ENCODE measurements around the gene KLRC1. TPM values are rescaled to one million over a fixed set of nuclear protein-coding genes. Genes with fewer than 3 reads are reported as not detected.

KLRC1 gene
- total and polyA plus RNA-seq, 9 of the 15 experiments (the other 6 are each of a cell fraction or from before 2014, with no cell fraction given) = not detected

DNA sequence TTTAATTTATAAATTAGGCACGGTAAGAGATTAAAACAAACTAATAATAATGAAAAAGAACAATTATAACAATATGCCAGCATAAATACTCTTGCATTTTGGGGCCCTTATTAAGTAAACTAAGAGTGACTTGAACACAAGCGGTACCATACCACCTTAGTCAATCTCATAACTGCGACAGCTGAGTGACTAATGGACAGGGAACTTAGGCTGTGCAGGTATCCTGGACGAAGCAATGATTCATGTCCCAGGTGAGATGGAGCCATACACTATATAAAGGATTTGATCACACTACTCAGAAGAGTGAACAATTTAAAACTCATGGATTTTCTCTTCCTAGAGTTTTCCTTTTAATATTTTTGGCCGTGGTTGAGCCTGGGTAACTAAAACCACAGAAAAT lies 47.9 kb downstream of the KLRC1 start:
- in situ Hi-C loops (cut with MboI) = loop anchor here (5.0 kb wide), 1 partner anchor 52 kb away; no protein-coding TSS in a partner anchor
- Histone ChIP-seq H2AFZ (ENCODE audit: low read depth, low read length) (no peak overlapping the region), H3K9me1 (ENCODE audit: control insufficient read depth, insufficient read depth, low read length) (no peaks in the 10 kb centered on the region), H3K27me3 (ENCODE audit: control insufficient read depth in 2 of 2, insufficient read depth in 2 of 2, low read length in 2 of 2) (no peaks in the 10 kb centered on the region), H3K4me3 (no peak overlapping the region), H3K4me1 (replicated peaks in 1 of 2; ENCODE audit: control insufficient read depth in 2 of 2, insufficient read depth in 2 of 2, low read length in 2 of 2) (no peaks in the 10 kb centered on the region), H3K9me3 (replicated peaks; ENCODE audit: control insufficient read depth, insufficient read depth, low read depth, low read length) (no peaks in the 10 kb centered on the region), H3K4me2 (ENCODE audit: insufficient read depth, low read length) (no peak overlapping the region), H3K79me2 (ENCODE audit: control insufficient read depth, insufficient read depth, low read length) (no peaks in the 10 kb centered on the region), H3K9ac (ENCODE audit: insufficient read depth in 1 of 2, low read depth in 2 of 2, low read length in 2 of 2) (no peak overlapping the region), H4K20me1 (replicated peaks; ENCODE audit: control insufficient read depth, insufficient read depth, low read length) (no peaks in the 10 kb centered on the region), H3K27ac (ENCODE audit: extremely low read depth, low read depth, low read length) (no peak overlapping the region), H3K36me3 (ENCODE audit: control insufficient read depth, insufficient read depth, low read length) (no peaks in the 10 kb centered on the region)
- TF ChIP-seq NCOA1 (IDR thresholded peaks at IDR 0.05; ENCODE audit: low read depth) = no peak
- no peak for TF ChIP-seq MCM5 (IDR thresholded peaks at IDR 0.05; ENCODE audit: low read depth)
- no peak for TF ChIP-seq SIX5 (IDR thresholded peaks at IDR 0.05; ENCODE audit: borderline replicate concordance in 1 of 2, insufficient read depth in 1 of 2, low read depth in 1 of 2, low read length in 2 of 2)
- no peak for TF ChIP-seq ZNF584 (CRISPR knock-in tag; IDR thresholded peaks at IDR 0.05; ENCODE audit: low read depth)
- no peak for TF ChIP-seq GATAD2B (IDR thresholded peaks at IDR 0.05; ENCODE audit: borderline replicate concordance)
- TF ChIP-seq KAT2B (IDR thresholded peaks at IDR 0.05; ENCODE audit: low read depth, low read length) = no peak
- TF ChIP-seq SAFB (IDR thresholded peaks at IDR 0.05; ENCODE audit: borderline replicate concordance, low read depth, low read length) = no peak
- TF ChIP-seq, protein P1, sequence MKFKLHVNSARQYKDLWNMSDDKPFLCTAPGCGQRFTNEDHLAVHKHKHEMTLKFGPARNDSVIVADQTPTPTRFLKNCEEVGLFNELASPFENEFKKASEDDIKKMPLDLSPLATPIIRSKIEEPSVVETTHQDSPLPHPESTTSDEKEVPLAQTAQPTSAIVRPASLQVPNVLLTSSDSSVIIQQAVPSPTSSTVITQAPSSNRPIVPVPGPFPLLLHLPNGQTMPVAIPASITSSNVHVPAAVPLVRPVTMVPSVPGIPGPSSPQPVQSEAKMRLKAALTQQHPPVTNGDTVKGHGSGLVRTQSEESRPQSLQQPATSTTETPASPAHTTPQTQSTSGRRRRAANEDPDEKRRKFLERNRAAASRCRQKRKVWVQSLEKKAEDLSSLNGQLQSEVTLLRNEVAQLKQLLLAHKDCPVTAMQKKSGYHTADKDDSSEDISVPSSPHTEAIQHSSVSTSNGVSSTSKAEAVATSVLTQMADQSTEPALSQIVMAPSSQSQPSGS (CRISPR knock-in tag; IDR thresholded peaks at IDR 0.05) = no peak
- TF ChIP-seq, protein P2, sequence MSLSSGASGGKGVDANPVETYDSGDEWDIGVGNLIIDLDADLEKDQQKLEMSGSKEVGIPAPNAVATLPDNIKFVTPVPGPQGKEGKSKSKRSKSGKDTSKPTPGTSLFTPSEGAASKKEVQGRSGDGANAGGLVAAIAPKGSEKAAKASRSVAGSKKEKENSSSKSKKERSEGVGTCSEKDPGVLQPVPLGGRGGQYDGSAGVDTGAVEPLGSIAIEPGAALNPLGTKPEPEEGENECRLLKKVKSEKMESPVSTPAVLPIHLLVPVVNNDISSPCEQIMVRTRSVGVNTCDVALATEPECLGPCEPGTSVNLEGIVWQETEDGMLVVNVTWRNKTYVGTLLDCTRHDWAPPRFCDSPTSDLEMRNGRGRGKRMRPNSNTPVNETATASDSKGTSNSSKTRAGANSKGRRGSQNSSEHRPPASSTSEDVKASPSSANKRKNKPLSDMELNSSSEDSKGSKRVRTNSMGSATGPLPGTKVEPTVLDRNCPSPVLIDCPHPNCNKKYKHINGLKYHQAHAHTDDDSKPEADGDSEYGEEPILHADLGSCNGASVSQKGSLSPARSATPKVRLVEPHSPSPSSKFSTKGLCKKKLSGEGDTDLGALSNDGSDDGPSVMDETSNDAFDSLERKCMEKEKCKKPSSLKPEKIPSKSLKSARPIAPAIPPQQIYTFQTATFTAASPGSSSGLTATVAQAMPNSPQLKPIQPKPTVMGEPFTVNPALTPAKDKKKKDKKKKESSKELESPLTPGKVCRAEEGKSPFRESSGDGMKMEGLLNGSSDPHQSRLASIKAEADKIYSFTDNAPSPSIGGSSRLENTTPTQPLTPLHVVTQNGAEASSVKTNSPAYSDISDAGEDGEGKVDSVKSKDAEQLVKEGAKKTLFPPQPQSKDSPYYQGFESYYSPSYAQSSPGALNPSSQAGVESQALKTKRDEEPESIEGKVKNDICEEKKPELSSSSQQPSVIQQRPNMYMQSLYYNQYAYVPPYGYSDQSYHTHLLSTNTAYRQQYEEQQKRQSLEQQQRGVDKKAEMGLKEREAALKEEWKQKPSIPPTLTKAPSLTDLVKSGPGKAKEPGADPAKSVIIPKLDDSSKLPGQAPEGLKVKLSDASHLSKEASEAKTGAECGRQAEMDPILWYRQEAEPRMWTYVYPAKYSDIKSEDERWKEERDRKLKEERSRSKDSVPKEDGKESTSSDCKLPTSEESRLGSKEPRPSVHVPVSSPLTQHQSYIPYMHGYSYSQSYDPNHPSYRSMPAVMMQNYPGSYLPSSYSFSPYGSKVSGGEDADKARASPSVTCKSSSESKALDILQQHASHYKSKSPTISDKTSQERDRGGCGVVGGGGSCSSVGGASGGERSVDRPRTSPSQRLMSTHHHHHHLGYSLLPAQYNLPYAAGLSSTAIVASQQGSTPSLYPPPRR (CRISPR knock-in tag; IDR thresholded peaks at IDR 0.05; ENCODE audit: borderline replicate concordance) = no peak
- TF ChIP-seq ARID2 (IDR thresholded peaks at IDR 0.05) = no peak
- TF ChIP-seq, protein P3, sequence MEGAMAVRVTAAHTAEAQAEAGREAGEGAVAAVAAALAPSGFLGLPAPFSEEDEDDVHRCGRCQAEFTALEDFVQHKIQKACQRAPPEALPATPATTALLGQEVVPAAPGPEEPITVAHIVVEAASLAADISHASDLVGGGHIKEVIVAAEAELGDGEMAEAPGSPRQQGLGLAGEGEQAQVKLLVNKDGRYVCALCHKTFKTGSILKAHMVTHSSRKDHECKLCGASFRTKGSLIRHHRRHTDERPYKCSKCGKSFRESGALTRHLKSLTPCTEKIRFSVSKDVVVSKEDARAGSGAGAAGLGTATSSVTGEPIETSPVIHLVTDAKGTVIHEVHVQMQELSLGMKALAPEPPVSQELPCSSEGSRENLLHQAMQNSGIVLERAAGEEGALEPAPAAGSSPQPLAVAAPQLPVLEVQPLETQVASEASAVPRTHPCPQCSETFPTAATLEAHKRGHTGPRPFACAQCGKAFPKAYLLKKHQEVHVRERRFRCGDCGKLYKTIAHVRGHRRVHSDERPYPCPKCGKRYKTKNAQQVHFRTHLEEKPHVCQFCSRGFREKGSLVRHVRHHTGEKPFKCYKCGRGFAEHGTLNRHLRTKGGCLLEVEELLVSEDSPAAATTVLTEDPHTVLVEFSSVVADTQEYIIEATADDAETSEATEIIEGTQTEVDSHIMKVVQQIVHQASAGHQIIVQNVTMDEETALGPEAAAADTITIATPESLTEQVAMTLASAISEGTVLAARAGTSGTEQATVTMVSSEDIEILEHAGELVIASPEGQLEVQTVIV (CRISPR knock-in tag; IDR thresholded peaks at IDR 0.05; ENCODE audit: borderline replicate concordance) = no peak
- TF ChIP-seq ARNT (IDR thresholded peaks at IDR 0.05) = no peak
- no peak for TF ChIP-seq PRMT5 (CRISPR knock-in tag; IDR thresholded peaks at IDR 0.05)
- no peak for TF ChIP-seq HDAC3 (IDR thresholded peaks at IDR 0.05; ENCODE audit: borderline replicate concordance, partially characterized antibody)
- TF ChIP-seq MEF2D (tag; conservative IDR thresholded peaks at IDR 0.05; ENCODE audit: low read depth) = no peak
- 52% methylated on average over 5 of the region's 5 CpGs for WGBS (ENCODE audit: insufficient coverage, low coverage, missing lambda C conversion rate)
- ATAC-seq = no peak
- ChIA-PET CTCF (ENCODE audit: low intra/inter-chr PET ratio) (no interaction called here), POLR2A (no interaction called here)
- no peak for FAIRE-seq
- no peak for DNase-seq (ENCODE audit: extremely low read depth in 1 of 4, low spot score in 3 of 4)
- BruUV-seq (replicated peaks) = no TSS peak
- intact Hi-C loops (cut with micrococcal nuclease) = no loop called here
